Measurements from ENCODE around the gene CEP57L1. TPM values are rescaled to one million over a fixed set of nuclear protein-coding genes. Genes with fewer than 3 reads are reported as not detected.
"Not testable (repeated sequence)": the region's sequence is repeated elsewhere in the genome, so short reads cannot be mapped to it uniquely, and the experiment has no call there.

CEP57L1 gene
- total RNA-seq, 1 donor from 2014 or later: 11.5 TPM

DNA sequence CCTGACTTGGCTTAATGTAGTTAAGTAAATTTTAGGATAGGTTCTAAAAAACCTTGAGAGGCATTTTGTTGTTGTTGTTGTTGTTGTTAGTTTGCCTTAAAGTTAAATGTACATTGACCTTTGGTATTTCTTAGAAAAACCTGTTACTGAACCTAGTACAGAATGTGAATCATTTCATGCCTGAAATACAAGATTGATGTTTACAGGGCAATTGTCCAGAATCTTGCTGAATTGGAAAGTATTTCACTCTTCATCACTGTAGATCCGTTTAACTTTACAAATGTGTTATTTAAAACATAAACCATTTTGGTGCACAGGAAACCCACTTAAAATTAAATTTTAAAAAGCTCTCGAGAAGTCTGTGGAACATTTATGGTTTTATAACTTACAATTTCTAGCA, 75.0 kb downstream of the CEP57L1 start:
- DNase-seq (ENCODE audit: low spot score): no peak

DNA sequence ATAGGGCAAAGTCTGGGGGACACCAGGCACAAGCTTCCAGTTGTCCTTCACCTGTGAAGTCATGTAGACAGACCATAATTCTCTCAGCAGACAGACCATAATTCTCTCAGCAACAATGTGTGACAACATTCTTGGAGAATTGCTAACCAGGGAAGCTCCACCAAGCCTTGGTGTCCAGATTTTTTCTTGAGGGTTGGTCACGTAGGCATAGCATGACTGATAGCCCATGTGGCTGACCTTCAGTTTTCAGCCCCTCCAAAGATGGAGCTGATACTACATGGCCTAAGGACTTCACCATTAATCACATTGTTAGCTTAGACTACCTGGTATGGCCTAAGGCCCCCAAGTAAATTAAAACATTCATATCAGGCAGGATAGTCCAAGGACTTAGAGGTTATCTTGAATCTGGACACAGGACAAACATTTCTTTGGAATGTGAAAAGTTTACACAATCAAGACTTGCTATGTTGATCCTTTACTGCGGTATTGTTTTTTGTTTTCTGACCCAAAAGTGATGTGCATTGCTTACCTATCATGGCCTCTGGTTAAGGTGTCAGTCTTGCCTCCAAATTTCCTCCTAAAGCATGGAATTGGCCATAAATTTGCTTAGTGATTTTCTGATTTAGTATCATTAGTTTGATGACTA, 76.9 kb downstream of the CEP57L1 start:
- DNase-seq (ENCODE audit: low spot score): no peak

DNA sequence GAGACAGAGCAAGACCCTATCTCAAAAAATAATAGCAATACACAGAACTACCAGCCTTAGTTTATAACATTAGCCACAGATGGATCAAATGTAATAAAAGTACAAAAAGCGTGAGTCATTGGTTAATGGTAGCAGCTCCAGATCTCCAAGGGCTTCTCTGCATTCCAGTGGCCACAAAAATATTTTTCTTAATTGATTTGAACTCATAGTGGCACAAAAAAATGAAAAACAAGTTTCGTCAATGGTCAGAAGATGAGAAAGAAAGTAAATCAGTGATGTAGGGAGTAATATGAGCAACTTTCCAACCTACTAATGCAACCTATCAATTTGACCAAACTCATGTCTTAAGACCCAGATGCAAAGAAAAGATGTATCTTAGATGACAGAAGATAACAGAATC, 79.6 kb downstream of the CEP57L1 start:
- DNase-seq (ENCODE audit: low spot score): no peak

DNA sequence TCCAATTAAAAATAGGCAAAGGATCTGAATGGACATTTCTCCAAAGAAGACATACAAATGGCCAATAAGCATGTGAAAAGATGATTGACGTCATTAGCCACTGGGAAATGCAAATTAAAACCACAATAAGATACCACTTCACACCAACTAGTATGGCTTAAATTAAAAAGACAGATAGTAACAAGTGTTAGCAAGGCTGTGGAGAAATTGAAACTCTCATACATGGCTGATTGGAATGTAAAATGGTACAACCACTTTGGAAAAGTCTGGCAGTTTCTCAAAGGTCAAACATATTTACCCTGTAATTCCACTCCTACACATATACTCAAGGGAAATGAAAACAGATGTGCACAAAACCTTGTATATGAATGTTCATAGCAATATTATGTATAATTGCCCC, 83.6 kb downstream of the CEP57L1 start:
- no peak for DNase-seq (ENCODE audit: low spot score)

DNA sequence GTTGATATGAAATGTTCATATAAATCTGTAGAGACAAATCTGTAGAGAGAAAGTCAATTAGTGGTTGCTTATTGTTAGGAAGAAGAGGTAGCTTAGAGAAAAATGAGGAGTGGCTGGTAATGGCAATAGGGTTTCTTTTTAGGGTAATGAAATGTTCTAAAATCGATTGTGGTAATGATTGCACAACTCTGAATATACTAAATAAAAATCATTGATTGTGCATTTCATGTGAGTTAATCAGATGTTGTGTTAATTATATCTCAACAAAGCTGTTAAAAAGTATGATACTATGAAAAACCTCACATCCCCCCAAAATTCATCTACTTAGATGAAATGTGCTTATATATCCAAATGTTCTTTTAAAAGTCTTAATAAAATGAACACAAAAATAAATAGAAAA, 84.2 kb downstream of the CEP57L1 start:
- DNase-seq (ENCODE audit: low spot score): no peak

DNA sequence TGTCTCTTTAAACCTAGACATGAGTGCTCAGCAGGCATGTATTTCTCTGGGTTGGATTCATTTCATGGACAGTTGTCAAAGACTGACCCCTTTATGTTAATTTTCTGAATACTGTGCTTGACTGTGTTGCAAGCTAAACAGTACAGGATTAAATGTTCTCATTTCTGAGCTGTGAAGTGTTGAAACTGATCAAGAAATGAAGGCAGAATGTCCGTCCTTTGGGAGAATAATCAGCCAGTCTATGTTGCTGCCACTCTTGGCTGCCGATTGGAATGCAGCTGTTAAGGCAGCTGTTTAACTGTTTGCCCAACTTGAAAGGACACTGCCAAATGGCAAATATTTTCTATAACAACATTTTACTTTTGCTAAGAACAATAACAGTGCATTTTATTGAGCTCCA, 87.3 kb downstream of the CEP57L1 start:
- DNase-seq (ENCODE audit: low spot score): no peak

DNA sequence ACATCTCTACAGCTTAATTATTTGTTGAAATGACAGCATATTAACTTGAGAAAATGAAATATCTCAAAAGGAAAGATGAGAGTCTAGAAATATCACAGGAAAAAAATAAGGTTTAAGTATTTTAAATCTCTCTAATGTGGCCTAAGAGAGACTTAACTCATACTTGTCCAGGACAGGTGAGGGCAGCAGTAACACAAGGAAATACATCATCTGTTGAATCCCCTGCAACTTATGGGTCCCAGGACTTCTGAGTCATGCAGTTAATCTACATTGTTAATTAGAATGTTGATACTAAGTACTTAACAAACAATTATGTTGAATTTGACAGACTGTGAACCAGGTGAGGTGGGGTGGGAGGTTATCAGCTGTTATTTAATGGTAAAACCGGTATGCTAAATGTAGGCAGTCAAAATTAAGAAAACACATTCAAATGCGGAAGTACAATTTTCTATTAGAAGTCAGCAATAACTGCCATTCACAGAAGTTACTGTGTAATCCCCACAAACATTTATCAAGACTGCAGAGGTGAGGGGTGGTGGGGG, 87.9 kb downstream of the CEP57L1 start:
- DNase-seq (ENCODE audit: low spot score): no peak

DNA sequence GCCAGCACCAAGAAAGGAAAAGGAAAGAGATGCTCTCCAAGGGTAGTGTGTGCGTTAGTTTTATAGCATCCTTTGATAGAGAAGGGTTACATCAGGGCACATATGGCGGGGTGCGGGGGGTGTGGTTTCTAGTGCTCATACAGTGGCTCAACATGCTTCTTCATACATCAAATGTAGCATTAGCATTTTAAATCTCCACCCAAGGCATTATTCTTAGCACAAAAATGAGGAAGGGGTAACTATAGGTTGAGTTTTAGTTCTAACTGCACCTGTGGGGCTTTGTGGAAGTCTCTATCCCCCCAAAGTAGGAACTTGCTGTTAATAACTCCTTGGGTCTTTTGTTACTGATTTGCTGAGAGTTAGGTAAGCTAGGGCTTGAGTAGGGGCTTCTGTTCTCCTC, 89.3 kb downstream of the CEP57L1 start:
- DNase-seq (ENCODE audit: low spot score): no peak

DNA sequence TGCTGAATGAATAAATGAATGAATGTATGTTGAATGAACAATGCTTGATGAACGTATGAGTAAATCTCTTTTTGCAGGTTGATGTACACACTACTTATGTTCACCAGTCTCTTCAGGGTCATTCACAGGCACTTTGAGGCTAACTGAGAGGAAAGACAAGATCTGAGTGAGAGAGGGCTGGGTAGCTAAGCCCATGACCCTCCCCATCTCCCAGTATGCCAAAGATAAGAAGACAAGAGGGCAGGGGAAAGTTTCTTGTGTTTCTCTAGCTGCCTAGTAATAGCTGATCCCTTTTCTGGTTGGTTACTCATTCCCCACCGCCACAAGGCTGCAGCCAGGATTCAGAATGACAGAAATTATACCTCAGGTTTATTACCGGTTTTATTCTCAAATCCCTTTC, 90.7 kb downstream of the CEP57L1 start:
- no peak for DNase-seq (ENCODE audit: low spot score)

DNA sequence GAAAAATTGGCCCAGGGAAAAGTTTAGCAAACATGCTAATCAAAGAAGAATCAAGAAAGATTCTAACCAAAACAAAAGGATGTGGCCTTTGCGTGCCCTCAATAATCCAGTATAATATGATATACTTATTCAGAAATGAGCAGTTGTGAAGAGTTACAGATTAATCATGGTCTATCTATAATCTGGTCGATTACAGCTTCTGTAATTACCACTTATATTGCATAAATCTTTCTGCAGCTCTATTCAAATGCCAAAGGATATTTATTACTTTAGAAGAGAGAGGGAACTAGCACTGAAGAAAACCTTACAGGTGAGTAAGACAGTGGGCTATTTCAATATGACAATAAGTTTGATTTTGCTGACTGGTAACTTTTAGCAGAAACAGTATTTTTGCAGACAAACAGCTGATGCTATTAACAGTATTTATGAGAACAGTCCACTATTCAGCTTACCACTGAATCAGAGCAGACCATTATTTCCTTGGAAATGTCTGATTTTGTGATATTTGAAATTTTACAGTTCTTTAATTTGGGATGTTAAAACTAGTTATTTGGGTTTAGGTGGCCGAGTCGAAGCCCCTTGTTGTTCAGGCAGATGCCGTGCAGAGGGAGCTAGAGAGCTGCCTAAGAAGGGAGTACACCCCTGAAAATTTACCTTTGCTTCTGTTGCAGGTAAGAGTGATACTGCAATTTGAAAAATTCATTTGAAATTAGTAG, 92.2 kb downstream of the CEP57L1 start:
- DNase-seq (ENCODE audit: low spot score): peak; percentile 52

DNA sequence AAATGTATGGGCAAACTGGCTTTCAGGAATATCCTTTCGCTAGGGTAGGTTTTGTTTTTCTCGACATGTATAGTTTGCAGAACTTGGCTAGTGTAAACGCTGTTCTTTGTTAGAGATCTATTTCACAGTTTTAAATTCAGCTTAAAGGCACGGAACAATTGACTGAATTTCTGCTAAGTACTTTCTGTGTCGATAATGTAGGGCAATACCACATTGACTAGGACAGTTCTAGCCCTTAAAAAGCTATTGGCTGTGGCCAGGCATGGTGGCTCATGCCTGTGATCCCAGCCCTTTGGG, 92.8 kb downstream of the CEP57L1 start:
- DNase-seq (ENCODE audit: low spot score): no peak

DNA sequence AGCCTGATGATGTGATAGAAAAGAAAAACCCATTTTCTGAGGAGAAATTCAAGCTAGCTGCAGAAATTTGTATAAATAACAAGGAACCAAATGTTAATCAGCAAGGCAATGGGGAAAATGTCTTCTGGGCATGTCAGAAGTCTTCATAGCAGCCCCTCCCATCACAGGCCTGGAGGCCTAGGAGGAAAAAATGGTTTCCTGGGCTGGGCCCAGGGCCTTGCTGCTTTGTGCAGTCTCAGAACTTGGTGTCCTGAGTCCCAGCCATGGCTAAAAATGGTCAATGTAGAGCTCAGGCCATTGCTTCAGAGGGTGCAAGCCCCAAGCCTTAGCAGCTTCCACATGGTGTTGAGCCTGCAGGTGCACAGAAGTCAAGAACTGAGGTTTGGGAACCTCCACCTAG, 96.1 kb downstream of the CEP57L1 start:
- DNase-seq (ENCODE audit: low spot score): not testable (repeated sequence)

DNA sequence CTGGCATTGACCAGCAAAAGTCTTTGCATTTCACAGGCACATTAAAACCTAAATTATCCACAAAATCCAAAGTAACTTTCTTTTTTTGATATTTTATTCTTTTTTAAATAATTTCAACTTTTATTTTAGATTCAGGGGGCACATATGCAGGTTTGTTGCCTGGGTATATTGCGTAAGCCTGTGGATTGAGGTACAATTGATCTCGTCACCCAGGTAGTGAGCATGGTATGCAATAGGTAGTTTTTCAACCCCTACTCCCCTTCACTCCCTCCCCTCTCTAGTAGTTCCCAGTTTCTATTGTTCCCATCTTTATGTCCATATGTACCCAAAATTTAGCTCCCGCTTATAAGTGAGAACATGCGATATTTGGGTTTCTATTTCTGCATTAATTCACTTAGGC, 97.6 kb downstream of the CEP57L1 start:
- no peak for DNase-seq (ENCODE audit: low spot score)

DNA sequence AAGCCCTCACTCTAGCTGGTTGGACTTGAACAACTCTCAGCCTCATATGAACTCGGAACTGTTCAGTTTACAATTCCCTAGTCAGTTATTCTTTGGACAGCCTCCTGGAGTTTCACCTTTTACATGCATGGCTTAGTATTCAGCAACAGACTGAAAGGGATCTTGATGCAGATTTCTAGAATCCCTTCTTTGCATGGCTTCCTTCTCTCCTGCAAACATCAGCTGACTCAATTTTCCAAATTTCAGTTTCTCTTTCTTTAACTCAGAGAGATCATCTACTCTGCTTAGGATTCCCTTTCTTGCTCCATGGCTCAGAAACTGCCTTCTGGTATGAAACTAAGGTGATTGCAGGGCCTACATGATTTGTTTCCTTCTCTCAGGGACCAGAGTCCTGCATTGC, 99.6 kb downstream of the CEP57L1 start:
- DNase-seq (ENCODE audit: low spot score): no peak

DNA sequence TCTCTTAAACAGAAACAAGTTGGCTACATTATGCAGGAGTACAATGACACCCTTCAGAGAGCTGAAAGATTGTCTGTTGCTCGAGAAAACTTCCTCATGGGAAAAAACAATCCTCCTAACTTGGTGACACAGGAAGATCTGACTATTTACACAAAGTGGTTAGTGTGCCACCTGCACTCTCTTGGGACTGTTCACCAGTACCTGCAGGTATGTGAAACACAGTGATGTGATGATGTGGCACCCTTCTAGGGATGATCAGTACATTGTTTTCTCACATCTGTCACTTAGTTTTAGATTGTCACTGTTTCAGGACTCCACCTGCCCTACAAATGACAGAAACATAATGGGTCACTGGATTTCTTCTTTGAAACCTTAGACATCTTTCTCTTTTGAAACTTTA, 101.8 kb downstream of the CEP57L1 start:
- DNase-seq (ENCODE audit: low spot score): no peak

DNA sequence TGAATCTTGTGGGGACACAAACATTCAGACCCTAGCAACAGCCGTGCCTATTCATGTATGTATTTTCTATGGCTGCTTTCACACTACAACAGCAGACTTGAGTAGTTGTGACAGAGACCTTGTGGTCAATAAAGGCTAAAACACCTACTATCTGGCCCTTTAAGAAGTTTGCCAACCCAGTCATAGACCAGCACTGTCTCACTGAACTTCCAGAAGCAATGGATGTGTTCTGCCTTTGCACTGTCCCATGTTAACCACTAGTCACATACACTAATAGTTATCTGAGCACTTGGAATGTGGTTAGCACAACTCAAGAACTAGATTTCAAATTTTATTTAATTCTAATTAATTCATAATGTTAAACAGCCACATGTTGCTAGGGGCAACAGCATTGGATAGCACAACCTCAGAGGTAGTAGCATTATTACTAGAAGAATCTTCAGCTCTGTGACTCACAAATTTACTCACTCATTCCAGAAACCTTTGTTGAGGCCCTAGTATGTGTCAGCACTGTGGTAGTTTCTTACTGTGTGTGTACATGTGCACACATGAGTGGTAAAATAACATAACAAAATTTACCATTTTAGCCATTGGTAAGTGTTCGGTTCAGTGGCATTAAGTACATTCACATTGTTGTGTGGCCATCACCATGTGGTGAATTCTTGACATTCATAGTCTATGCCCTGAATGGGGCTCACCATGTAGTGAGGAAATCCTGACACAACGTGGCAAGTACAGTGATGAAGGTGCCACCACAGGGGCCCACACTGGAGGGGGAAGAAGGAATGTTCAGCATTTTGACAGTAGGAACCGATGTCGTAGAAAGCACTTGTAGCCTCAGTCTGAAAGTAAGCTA, 107.3 kb downstream of the CEP57L1 start:
- DNase-seq (ENCODE audit: low spot score): no peak

DNA sequence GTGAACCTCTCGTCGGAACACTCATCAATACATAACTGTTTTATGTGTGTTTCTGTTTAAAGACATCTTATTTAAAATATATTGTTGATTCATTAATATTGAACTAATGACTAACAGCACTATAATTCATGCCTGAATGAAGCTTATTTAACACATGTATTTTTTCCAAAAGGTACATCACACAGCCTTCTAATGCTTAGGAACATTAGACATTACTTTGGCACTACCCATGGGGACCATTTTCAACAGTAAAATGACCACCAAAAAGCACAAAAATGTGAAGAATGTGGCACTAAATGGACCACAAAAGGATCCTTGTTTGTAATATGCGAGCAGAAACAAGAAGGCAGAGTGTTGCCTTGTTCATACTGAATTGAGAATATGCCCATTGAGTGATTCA, 109.2 kb downstream of the CEP57L1 start:
- no peak for DNase-seq (ENCODE audit: low spot score)

DNA sequence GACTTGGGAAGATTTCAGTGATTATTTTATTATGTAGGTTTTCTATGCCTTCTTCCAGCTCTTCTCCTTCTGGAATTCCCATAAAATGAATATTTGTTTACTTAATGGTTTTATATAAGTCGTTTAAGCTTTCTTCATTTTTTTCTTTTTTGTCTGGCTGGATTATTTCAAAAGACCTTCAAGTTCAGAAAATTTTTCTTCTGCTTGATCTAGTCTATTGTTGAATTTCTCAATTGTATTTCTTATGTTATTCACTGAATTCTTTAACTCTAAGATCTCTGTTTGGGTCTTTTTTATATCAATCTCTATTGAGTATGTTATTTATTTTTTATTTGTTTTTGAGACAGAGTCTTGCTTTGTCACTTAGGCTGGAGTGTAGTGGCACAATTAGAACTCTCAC, 117.4 kb downstream of the CEP57L1 start:
- DNase-seq (ENCODE audit: low spot score): no peak

Other genes starting within 250 kb of the CEP57L1 start
- gene ARMC2, start 247.1 kb upstream of the CEP57L1 start, total RNA-seq: 10.9 TPM
- gene SESN1, start 661 bp upstream of the CEP57L1 start, total RNA-seq: 40.9 TPM

Measured in ureter (tissue), 1 donor.